GM19452 (cell line): ENCODE measurements around the gene LCN6.

Experiments
- ATAC-seq: cut with Tn5 transposase; IDR thresholded peaks from one replicate; pipeline ENCODE4 v1.9.1; 2021; ENCODE audit not compliant: unreplicated experiment

The LCN6 gene

GRCh38 chr9:136726631-136727191, 21.6 kb downstream of the LCN6 start:
- no peak for ATAC-seq

GRCh38 chr9:136726118-136726517, 22.2 kb downstream of the LCN6 start:
- ATAC-seq = no peak

- ATAC-seq = no peak
Observed at GRCh38 chr9:136725612-136726011, 22.7 kb downstream of the LCN6 start.

- no peak for ATAC-seq
Observed at GRCh38 chr9:136724772-136725171, 23.6 kb downstream of the LCN6 start.

GRCh38 chr9:136723989-136724388, 24.3 kb downstream of the LCN6 start:
- no peak for ATAC-seq

GRCh38 chr9:136723362-136723976, 24.9 kb downstream of the LCN6 start:
- no peak for ATAC-seq

GRCh38 chr9:136722969-136723356, 25.4 kb downstream of the LCN6 start:
- ATAC-seq = no peak

GRCh38 chr9:136722093-136722968, 26.0 kb downstream of the LCN6 start:
- no peak for ATAC-seq

GRCh38 chr9:136721339-136722092, 26.8 kb downstream of the LCN6 start:
- no peak for ATAC-seq

- ATAC-seq = no peak
Observed at GRCh38 chr9:136720898-136721338, 27.4 kb downstream of the LCN6 start.

- ATAC-seq = no peak
Observed at GRCh38 chr9:136720251-136720897, 28.0 kb downstream of the LCN6 start.

GRCh38 chr9:136719195-136719880, 29.0 kb downstream of the LCN6 start:
- no peak for ATAC-seq

GRCh38 chr9:136718345-136719194, 29.8 kb downstream of the LCN6 start:
- ATAC-seq = no peak

GRCh38 chr9:136717399-136717798, 30.9 kb downstream of the LCN6 start:
- ATAC-seq = no peak

GRCh38 chr9:136714893-136715274, 33.4 kb downstream of the LCN6 start:
- no peak for ATAC-seq

GRCh38 chr9:136714096-136714892, 34.0 kb downstream of the LCN6 start:
- ATAC-seq = no peak

- no peak for ATAC-seq
Observed at GRCh38 chr9:136713550-136713949, 34.8 kb downstream of the LCN6 start.

GRCh38 chr9:136712690-136713544, 35.4 kb downstream of the LCN6 start:
- no peak for ATAC-seq
